ENCODE measurements around the gene FOXRED2. TPM values are rescaled to one million over a fixed set of nuclear protein-coding genes. Genes with fewer than 3 reads are reported as not detected.

Gene FOXRED2
- total and polyA plus RNA-seq, 2 donors (not counting 1 experiment from before 2014, with no cell fraction given) = 0.86 to 7.4 TPM

GRCh38 chr22:36454916-36455570, 51.8 kb downstream of the FOXRED2 start:
- TF ChIP-seq EZH2 (IDR thresholded peaks at IDR 0.05; ENCODE audit: borderline replicate concordance, insufficient read depth, low read depth, low read length, poor library complexity, severe bottlenecking) (no peak), CTCF (IDR thresholded peaks at IDR 0.05) (no peak)
- peak overlapping the region; percentile 82 for H2AFZ ChIP-seq (ENCODE audit: insufficient read depth, low read depth, low read length, poor library complexity, severe bottlenecking)
- Mint-ChIP-seq H3K9me3 (ENCODE audit: insufficient read depth) (no peaks in the 10 kb centered on the region), H3K27me3 (no peaks in the 10 kb centered on the region), H3K27ac (peak overlapping the region; percentile 91), H3K4me1 (peaks cover 45% of the 10 kb centered on the region), H3K4me3 (peak overlapping the region; percentile 77)
- H3K4me2 ChIP-seq (replicated peaks; ENCODE audit: low read depth, low read length, poor library complexity, severe bottlenecking) = peak overlapping the region; percentile 82
- H3K27me3 ChIP-seq (replicated peaks in 1 of 4; ENCODE audit: control extremely low read depth in 1 of 4, control insufficient read depth in 3 of 4, insufficient read depth in 4 of 4, low read length in 3 of 4) = no peaks in the 10 kb centered on the region
- ATAC-seq (ENCODE audit: low read depth) = peak; percentile 62
- WGBS (ENCODE audit: insufficient coverage) = under 1% methylated on average over 60 of the region's 61 CpGs
- peaks cover 0 to 2% (median 0%) of the 10 kb centered on the region in 3 donors for H3K9me3 ChIP-seq (ENCODE audit: control extremely low read depth in 1 of 3, control insufficient read depth in 2 of 3, insufficient read depth in 1 of 3, low read length in 2 of 3)
- peak overlapping the region; percentile 63 for H3K9ac ChIP-seq (ENCODE audit: low read length)
- peak; percentile 96 for DNase-seq
- H3K79me2 ChIP-seq (ENCODE audit: control insufficient read depth, insufficient read depth, low read length) = peaks cover 14% of the 10 kb centered on the region
- no peaks in the 10 kb centered on the region for H3K36me3 ChIP-seq (replicated peaks in 1 of 2; ENCODE audit: control extremely low read depth in 1 of 2, control insufficient read depth in 1 of 2, extremely low read depth in 1 of 2, insufficient read depth in 2 of 2, low read length in 1 of 2)
- intact Hi-C loops (cut with micrococcal nuclease) = loop anchor here (1.0 kb wide), 2 partner anchors 27 to 67 kb away; no protein-coding TSS in a partner anchor
- H3K4me1 ChIP-seq (ENCODE audit: control insufficient read depth in 2 of 2, insufficient read depth in 2 of 2, low read length in 2 of 2) = peaks cover 50 to 60% of the 10 kb centered on the region in 2 donors
- ChIA-PET POLR2A (interaction anchor here (0.6 to 1.9 kb wide), 10 partner anchors 12 to 126 kb away, joined by 3 to 11 read pairs (median 6); partner anchors contain the start of gene TXN2), CTCF (interaction anchor here (0.6 to 6.7 kb wide), 5 partner anchors 15 to 154 kb away, joined by 3 to 33 read pairs (median 7); no protein-coding TSS in a partner anchor)
- H3K4me3 ChIP-seq (ENCODE audit: control extremely low read depth in 1 of 5, extremely low read depth in 1 of 5, insufficient read depth in 1 of 5, low read depth in 2 of 5, low read length in 4 of 5) = peak overlapping the region; percentile 18 to 59 (median 54)
- H3K27ac ChIP-seq (ENCODE audit: low read length in 2 of 2) = peak overlapping the region; percentile 84 to 93
- no peaks in the 10 kb centered on the region for H4K20me1 ChIP-seq (ENCODE audit: control insufficient read depth, insufficient read depth, low read length, poor library complexity, severe bottlenecking)

Data from B cell (primary cell).